GM21786 (cell line): ENCODE data around the gene TRAF1.
"Not testable (repeated sequence)": the region's sequence is repeated elsewhere in the genome, so short reads cannot be mapped to it uniquely, and the experiment has no call there.

ENCODE experiments used
- ATAC-seq: cut with Tn5 transposase; IDR thresholded peaks from one replicate; pipeline ENCODE4 v1.9.1; 2021; ENCODE audit not compliant: unreplicated experiment

Gene TRAF1, protein sequence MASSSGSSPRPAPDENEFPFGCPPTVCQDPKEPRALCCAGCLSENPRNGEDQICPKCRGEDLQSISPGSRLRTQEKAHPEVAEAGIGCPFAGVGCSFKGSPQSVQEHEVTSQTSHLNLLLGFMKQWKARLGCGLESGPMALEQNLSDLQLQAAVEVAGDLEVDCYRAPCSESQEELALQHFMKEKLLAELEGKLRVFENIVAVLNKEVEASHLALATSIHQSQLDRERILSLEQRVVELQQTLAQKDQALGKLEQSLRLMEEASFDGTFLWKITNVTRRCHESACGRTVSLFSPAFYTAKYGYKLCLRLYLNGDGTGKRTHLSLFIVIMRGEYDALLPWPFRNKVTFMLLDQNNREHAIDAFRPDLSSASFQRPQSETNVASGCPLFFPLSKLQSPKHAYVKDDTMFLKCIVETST

DNA sequence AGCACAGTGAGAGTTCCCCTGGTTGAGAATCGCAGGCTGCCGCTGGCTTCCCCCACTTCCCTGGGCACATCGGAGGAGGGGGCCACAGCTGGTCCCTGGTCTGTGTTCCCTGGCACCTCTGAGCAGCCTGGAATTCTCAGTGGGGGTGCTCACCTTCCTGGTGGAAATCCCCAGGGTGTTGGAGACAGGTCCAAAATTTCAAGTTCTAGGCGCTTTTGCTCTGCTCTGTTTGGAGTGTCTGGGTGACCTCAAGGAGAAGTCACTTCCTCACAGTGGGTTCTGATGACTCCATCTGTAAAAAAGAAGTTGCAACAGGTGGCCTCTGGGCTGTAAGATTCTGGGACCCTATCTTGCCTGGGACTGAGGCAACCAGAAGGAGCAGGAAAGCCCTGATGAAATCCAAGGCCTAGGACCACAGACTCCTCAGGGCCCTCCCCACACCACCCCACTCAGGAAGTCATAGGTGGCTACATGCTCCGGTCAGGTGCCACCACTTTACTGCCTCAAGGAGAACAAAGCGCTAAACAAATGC lies at the start of gene TRAF1:
TRAF1 (minus strand) TSS at position 400 of the 532 bp plus-strand sequence. CDS start 721 bp downstream, outside the sequence.
- ATAC-seq, result peak; percentile 15

DNA sequence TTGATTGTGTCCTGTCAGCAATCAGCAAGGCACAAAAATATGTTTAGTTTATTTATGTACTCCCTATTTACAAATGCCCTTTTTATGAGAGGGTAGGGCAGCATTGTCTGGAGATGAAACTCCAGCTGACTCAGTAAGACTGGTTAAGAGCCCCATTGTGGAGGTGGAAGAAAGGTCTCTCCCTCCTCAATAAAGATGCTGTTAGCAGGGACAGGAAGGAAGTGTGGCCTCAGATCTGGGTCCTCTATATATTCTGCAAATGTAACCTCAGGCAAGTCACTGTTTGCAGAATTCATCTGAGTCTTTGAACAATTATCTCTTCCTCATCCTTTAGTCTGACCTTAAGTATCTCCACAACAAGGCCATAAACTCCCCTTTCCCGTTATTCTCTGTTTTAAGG lies 48.3 kb upstream of the TRAF1 start:
- ATAC-seq, result no peak

DNA sequence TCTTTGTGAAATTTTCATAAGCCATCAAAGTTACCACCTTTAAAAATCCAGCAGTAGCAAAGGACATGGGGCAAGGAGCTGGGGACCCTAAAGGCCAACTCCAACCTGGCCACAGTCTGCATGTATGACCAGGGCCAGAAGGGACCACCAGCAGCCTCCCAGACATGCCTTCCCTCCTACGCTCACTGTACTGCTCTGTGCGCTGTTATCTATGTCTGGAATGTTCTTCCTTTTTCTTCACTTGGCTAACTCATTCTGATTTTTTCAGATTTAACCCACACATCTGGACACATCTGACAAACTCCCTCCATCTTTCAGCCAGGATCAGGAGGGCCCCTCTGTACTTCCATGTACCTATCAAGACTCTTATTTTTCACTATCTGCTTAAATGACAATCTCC lies 47.6 kb upstream of the TRAF1 start:
- ATAC-seq, result no peak

DNA sequence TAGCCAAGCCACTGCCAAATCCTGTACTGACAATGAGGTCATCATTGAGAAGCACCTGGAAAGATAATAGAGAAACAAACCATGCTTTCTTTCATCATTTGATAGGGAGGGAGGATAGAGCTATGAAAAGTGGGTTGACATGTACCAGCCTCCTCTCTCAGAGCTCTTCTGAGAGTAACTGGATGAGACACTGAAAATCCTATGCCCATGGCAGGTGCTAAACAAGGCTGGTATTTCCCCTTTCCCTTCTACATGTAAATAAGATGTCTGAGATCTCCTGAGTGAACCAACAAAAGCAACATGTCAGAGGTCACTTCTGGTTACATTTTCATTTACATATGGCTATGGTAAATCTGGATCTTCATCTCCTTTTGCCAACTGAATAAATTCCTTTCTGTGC lies 45.3 kb upstream of the TRAF1 start:
- no peak for ATAC-seq

DNA sequence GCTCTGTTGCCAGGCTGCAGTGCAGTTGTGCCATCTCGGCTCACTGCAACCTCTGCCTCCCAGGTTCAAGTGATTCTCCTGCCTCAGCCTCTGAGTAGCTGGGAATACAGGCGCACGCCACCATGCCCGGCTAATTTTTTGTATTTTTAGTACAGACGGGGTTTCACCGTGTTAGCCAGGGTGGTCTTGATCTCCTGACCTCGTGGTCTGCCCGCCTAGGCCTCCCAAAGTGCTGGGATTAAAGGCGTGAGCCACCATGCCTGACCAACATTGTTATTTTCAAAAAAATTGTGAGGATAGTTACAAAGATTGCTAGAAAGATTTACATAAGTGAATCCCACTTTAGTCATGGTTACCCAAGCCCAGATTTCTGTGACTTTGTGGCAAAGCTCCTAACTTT lies 44.9 kb upstream of the TRAF1 start:
- not testable (repeated sequence) for ATAC-seq

DNA sequence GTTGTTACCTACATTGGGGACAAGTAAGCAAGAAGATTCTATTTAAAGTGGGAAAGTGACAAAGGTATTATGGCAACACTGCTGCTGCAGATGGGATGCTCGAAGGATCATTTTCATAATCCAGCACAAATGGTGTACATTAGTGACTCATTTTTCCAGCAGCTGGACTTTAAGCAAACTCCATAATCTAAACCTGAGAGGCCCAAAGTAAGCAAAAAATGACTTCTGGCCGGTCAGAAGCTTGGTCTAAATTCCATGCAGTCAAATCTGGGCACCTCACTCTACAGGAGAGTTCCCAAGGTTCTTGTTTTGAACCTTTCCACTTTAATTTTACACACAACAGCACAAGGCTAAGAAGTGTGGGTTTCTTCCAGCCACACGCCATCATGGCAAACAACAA lies 43.6 kb upstream of the TRAF1 start:
- ATAC-seq, result no peak

DNA sequence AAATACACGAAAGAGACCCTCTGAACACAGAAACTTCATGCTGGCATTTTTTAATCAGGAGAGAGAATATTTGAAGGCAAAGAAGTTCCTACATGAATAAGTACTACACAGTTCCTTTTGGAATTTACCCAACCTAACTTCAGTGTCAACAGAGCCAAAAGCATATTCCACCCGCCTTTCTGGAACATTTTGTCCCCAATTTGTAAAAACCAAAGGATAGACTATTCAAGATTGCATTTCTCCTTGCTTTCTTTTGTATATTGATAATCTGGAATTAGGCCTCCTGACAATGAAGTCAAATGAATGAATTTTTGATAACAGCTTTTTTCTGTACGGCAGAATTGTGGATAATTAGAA lies 39.4 kb upstream of the TRAF1 start:
- ATAC-seq, result no peak

DNA sequence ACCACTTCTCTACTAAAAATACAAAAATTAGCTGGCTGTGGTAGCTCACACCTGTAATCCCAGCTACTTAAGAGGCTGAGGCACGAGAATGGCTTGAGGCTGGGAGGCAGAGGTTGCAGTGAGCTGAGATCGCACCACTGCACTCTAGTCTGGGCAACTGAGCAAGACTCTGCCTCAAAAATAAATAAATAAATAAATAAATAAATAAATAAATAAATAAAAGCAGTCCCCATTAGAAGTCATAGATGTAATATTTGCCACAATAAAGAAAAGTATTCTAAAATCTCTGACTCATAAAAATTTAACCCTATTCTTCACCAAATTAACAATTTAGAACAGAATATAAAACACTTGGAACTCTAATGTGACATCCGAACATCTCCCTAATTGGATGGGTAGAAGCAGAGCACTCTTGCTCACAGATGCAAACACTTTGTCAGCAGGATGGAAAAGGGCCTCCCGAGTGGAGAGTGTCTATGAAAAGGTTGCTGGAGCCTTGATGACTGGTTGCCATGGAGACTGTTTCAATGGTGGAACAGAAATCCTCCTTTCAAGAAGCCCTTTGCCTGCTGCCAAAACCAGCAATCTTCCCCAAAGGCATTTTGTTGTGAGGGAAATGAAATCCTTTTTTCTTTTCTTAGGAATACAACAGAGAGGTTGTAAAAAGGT lies 38.9 kb upstream of the TRAF1 start:
- no peak for ATAC-seq

DNA sequence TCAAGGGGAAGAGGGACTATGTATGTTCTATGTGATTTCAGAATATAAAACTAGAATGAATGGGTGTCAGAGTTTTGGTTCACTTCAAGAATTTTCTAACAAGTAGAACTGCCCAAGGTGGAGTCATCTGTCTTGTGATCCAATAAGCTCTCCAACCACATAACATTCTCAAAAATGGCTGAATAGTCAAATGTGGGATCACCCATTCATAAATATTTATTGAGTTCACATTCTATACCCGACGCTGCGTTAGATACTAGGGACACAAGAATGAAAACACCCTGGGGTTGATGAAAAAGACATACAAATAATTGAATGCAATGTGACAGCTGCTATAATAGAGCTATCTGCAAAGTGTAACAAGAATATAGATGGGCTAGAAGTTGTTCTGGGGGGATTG lies 35.3 kb upstream of the TRAF1 start:
- ATAC-seq, result no peak

DNA sequence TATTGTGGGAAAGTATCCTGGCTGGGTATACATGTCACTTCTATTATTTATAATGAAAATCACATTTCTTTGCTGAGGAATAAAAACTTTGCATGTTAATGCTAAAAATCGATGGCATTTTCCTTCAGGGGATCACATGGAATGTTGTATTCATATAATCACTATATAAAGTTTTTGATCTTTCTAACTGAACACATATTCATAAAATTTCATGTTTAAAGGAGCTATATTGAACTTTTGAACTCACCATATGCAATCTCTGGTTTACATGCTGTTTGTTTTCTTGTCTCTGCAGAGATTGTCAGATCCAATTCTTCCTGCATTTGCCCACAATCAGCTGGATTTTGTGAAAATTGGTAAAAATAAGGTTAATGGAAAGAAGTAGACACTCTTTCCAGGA lies 33.4 kb upstream of the TRAF1 start:
- ATAC-seq, result no peak

DNA sequence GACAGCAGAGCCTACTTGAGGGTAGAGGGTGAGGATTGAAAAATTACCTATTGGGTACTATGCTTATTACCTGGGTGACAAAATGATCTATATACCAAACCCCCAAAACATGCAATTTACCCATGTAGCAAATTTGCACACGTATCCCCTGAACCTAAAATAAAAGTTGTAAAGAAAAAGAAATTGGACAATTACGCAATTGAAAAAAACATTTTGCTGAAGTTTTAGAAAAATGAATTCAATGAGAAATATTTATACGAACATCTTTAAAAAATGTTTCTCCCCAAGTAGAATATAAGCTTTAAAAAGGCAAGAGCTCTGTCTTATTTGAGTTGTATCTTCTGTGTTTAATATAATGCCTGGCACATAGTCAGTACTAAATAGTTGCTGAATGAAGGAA lies 30.3 kb upstream of the TRAF1 start:
- ATAC-seq, result no peak

DNA sequence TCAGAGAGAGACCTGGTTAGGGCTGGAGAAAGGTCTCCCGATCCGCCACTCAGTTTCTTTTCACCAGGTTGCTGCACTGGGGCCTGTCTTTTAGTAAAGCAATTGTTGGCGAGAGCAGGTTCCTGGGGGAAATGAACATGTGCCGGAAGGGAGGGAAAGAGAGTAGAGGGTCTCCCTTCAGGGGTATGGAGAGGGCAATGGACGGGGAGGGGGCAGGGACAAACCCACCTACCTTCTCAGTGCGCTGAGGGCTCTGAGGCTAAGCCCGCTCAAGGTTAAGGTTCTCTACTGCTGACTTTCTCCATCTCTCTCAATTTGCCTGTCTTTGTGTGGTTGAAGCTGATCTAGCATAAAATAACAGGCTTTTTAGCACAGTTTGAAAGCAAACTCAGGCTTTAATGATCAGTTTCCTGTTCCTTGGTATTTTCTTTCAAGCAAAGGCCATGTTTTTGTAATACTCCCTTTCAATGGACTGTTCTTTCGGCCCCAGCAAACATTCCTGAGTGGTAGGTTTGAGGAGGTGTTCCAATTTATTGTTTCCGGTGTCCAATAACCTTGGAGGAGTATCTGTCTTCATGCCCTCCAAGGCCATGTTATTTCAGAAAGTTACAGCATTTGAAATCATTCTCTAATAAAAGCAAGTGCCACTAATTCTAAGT lies 25.5 kb upstream of the TRAF1 start:
- ATAC-seq, result no peak

DNA sequence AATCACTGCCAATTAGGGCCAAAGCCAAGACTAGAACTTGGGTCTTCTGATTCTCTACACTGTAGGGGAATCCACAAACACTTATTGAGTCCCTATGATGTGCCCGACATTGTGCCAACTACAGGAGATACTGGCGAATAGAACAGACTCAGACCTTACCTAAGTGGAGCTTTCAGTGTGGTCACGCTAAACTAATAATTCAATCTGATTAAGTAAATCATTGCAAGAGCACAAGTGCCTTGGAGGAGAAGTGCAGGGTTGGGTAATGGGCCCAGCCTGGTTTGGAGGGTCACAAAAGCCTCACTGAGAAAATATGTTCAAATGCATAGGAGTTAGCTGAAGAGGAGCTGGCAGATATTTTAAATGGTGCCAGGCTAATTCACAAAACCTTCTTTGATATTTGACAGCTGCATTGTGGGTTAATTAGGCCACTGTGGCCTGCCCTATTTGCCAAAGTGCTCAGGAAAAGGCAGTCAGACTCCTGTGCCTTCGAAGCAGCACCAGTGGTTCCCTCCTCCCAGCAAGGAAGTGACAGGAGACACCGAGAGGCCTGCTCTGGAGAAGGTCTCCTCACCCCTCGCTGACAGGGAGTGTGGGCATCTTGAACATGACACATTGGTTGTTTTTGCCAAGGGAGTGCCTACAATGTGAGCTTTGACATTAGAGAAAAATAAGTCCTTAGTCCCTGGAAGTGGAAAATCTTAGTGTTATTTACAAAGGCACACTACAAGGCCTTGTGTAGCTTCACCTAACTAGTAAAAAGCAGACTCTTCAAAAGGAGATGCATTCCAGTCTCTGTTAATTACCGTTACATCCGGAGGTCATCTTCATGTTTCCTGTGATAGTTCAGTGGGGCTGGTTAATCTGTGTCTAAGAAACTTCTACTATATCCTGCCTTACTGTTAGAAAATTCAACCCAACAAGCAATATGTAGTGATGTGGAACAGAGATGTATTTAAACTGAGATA lies 24.1 kb upstream of the TRAF1 start:
- ATAC-seq, result no peak

DNA sequence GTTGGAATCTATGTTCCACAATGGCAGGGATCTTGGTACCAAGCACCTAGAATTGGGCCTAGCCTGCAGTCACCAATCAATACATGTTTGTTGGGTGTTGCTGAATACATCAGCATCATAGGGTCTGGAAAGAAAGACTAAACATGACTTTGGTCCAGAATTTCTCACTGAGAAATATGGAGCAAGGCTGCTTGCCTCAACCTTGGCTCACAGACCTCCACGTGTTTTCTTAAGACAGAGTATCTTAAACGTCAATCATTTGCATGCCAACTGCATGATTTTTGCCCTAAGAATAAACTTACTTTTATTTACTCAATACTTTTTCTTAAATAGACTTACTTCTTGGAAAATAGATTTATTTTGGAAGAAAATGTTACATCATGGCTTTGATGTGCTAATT lies 22.7 kb upstream of the TRAF1 start:
- ATAC-seq, result no peak

DNA sequence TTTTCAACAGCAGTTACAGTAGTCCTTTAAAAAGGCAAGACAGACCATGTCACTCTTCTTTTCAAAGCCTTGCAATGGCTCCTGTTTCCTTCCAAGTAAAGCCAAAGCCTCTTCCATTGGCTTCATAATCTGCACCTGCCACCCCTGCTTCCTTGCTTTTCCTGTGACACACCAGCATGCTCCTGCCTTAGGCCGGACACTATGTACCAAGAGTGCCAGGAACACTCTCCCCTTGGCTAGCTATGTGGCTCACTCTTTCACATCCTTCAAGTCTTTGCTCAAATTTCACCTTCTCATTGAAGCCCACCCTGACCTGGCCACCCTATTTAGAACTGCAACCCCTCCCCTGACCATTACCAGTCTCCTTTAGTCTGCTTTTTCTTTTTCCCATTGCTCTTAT lies 22.2 kb upstream of the TRAF1 start:
- ATAC-seq, result no peak

DNA sequence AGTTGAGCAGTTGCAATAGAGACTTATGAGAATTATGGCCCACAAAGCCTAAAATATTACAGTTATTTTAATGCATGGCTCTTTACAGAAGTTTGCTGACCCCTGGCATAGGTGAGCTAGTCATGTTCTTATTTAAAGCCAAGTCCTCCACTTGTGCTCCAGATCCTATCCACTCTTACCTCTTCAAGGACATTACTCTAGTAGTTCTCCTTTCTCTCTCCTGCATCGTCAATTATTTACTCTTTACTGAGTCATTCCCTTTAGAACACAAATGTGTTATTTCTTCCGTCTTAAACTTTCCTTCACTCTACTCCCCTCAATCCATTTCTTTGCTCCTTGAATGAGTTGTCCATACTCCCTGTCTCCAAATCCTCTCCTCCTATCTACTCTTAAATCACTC lies 20.6 kb upstream of the TRAF1 start:
- no peak for ATAC-seq

DNA sequence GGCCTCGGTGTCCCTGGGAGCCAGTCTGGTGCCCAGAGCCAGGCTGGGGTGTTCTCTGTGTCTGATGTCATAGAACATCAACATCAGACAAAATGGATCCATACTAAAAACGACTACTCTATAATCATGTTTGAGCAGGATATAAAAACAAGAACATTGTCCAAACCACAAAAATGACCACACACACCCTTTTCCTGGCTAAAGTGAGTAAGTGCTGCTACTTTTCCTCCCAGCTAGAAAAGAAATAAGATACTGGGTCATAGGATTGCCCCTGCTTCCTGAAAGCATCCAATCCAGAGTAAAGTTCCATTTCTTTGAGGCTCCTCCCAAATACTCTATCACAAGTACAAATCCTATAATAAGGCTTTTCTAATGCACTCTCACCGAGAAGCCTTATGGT lies 19.7 kb upstream of the TRAF1 start:
- no peak for ATAC-seq

DNA sequence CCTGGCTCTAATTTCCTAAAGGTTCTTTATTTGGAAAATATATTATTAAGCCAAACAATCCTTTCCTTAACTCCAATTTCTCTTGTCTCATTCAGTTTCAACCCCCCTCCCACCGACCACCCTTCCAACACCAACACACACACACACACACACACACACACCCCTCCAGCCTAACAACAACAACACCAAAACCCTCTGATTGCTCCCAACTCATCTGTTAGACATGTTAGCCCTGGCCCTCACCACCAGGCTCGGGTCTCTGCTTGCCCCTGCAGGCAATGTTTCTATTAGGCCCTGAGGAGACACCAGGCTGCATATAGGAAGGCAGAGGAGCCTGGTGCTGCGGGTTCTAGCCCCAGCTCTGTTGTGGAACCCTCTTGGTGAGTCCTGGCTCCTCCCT lies 18.4 kb upstream of the TRAF1 start:
- ATAC-seq, result no peak

DNA sequence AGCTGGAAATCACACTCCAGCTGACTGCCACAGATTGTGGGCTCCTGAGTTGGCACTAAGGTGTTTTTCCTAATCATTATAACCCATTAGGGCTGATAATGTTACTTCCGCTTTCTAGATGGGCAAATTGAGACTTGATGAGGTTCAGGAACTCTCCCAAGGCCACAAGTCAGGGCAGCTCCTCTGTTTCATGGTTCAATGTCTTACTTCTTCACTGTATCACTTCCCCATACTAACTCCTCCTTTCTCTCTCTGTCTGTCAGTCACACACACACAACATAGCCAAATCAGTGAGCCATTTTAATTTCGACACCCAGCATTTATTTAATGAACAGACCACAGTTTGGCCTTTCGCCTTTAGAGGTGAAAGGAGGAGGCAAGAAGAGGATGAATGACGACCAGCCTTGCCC lies 17.8 kb upstream of the TRAF1 start:
- ATAC-seq, result peak; percentile 100

DNA sequence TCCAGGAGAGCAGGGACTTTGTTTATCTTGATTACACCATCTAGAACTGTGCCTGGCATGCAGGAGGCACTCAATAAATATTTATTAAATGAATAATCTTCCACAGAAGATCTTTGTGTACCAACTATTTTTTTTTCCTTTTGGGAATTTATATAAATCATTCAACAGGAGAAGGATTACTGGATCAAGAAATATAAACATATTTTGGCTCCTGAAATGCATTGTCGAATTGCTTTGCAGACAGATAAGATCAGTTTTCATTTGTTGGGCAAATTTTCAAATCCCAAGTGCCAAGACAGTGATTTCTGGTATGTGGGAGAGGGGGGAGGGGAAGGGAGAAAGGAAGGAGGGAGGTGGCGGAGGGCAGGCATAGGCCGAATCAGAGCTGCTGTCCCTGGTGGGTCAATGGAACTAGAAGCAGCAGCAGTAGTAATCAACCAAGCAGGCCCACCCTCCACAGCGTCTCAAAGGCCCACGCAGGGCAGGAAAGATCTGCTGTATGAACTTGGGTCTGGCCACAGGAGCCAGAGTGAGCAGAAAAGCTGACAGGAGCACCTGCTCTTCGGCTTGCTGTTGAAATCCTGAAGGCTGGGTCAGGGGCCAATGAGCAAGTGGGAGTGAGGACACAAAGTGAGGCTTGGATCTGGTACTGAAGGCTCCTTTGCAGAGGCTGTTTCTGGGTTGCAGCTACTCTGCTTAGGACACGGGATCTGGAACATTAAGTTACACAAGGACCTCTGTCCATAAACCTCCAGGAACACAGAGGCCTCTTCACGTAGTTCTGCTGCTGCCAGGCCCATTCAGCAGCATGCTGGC lies 15.8 kb upstream of the TRAF1 start:
- no peak for ATAC-seq
